Stimulated activated CD8-positive, alpha-beta memory T cell treated with anti-CD3 and anti-CD28 coated beads, Interleukin-4, amount 100 ng/mL, for 1 hour (primary cell): ENCODE measurements around the gene ATL1.
"Not testable (repeated sequence)": the region's sequence is repeated elsewhere in the genome, so short reads cannot be mapped to it uniquely, and the experiment has no call there.

Experiments
- DNase-seq, 2 donors: peaks; one replicate each; pipeline ENCODE4 v3.0.0-alpha.2; 2020; ENCODE audit warnings: low read depth in 2 of 2, low spot score in 1 of 2

The ATL1 gene

DNA sequence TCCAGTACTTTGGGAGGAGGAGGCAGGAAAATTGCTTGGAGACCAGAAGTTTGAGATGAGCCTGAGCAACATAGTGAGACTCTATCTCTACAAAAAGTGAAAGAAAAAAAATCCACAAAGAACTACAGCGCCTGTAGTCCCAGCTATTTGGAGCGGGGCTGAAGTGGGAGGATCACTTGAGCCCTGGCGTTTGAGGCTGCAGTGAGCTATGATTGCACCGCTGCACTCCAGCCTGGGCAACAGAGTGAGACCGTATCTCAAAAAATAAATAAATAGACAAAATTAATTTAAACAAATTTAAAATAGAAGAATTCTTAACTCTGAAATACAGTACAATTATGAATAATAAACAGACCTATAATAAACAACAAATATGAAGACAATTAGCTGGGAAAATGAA is 40.9 kb downstream of the ATL1 start:
- DNase-seq = no peak

DNA sequence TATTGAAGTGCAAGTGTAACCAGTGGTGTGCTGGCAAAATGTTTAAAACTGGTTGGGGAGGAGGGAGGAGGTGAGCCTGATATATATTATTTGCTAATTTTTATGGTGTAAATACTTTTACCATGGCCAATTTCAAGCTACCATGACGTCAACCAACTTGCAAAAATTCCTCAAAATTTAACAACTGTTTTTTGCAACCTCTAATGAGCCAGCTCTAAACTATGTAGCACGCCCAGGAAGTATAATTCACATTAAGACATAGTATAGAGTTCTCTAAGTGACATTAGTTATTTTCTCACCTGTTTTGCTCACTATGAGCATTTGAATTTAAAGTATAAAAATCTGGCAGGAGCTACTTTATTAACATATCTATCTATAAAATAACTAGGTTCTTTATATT is 41.4 kb downstream of the ATL1 start:
- DNase-seq = no peak

DNA sequence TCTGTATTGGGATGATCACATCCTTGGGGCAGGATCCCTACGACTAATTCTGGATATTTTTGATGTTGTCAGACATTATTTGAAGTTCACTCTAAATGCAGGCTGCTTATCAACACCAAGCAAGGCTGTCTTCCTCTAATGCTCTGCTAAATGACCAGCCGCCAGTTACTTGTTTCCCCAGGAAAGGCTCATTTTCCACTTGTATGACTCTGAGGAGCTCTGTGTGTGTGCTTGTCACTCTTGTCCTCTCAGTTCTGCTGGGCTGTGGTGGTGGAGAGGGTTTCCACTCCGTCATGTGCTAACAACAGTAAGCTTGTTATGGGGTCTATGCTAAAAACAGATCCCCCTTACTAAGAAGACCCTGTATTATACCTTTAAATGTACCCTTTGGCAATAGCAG is 42.1 kb downstream of the ATL1 start:
- no peak for DNase-seq

GRCh38 chr14:50603565-50603964 is 43.6 kb downstream of the ATL1 start:
- DNase-seq = no peak

- DNase-seq = no peak
Measured at GRCh38 chr14:50605766-50606165, 45.8 kb downstream of the ATL1 start.

DNA sequence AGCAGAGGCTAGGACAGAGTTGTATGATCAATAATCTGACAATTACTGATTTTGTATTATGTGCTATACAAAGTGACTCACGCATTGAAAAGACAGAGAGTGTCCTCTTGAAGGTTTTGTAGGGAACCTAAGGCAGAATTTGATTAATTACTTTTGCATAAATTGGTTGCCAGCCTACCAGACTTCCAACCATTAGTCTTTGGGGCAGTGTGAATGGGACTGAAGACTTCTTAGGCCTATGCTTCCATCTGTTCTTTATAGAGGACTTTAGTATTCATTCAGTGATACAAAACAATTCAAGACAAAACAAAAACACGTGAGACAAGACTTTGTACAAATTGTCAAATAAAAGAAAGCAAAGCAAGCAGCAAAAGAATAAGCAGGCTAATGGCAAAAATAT is 46.5 kb downstream of the ATL1 start:
- DNase-seq = no peak

DNA sequence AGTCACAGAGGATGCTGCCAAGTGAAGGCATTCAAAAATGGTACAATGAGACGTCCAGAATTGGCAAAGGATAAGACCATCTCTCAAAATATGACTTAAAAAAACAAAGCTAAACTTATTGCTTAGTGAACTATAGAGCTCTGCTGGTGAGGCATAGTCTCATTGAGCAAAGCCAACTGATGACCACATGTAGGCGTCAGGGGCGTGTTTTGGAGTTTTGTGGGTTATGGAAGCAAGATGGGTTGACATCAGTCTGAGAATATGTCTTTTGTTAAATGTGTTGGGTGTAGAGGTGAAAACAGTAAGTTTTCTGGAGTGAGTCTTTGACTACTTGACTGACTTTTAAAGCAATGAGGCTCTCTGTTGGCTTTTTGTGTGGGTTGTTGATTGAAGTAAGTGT is 47.2 kb downstream of the ATL1 start:
- no peak for DNase-seq

DNA sequence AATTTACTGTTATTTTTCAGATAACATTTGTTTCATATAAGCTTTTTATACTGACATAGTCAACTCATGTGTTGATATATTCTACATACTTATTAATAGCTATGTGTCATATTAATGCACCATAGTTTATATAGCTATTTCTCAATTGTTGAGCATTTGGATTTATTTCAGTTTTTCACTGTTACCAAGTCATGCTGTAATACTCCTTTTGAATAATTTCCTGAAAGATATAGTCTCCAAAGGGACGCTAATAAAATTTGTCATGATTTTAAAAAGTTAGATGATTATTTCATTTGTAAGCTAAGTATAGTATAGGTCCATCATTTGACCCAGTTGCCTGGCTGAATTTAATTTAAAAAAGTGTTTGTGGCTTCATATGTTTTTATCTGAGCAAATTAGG is 47.8 kb downstream of the ATL1 start:
- DNase-seq = no peak

- DNase-seq = no peak
Measured at GRCh38 chr14:50608302-50608851, 48.4 kb downstream of the ATL1 start.

GRCh38 chr14:50610465-50610864 is 50.5 kb downstream of the ATL1 start:
- no peak for DNase-seq

DNA sequence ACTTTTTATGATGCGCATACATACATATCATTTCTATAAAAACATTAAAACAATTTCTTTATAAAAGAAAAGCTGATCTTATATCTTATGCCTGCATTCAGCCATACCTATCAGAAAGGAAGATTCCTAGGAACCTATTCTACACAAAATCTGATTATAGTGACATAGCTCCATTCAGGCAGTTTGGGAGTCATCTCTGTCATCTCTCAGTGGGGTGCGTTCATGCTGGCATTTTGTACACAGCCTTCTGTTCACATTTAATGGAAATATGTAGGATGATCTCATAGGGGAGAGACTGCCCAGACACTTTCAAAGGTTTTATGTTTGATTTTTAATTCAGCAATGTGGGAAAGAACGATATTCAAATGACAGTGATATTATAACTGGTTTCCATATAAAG is 52.9 kb downstream of the ATL1 start:
- DNase-seq = no peak

DNA sequence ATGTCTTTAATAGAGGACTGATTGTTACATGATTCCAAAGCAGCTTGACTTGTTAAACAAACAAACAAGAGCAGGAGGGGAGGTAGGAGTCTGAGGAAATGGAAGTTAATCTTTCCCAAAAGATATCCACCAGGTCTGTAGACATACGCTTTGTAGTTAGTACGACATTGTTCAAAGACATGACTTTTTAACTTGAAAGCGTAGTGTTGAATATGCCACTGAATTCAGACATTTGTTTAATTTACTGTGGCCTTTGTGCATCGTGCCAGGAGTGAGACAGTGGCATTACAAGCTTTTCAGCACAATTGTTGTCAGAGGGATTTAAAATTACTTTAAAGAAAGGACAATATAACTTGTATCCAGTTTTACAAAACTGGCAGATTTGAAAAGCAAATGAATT is 55.1 kb downstream of the ATL1 start:
- no peak for DNase-seq

DNA sequence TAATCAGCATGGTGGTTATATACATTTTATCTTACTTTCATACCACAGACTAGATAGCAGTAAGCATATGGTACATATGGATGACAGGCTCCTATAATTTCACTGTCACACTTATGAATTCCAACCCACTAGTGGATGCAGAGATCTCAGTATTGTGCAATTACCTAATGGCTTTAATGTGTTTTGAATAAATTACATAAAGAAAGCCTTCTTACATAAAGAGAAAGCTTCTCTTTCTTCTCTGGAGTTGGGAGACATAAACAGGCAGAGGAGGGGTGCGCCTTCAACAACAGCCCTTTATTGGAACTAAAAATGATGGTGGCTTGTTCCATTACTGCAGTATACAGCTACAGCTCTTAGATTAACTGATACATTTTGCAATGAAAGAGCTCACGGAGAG is 55.6 kb downstream of the ATL1 start:
- DNase-seq = no peak

GRCh38 chr14:50616275-50616674 is 56.3 kb downstream of the ATL1 start:
- DNase-seq = no peak

DNA sequence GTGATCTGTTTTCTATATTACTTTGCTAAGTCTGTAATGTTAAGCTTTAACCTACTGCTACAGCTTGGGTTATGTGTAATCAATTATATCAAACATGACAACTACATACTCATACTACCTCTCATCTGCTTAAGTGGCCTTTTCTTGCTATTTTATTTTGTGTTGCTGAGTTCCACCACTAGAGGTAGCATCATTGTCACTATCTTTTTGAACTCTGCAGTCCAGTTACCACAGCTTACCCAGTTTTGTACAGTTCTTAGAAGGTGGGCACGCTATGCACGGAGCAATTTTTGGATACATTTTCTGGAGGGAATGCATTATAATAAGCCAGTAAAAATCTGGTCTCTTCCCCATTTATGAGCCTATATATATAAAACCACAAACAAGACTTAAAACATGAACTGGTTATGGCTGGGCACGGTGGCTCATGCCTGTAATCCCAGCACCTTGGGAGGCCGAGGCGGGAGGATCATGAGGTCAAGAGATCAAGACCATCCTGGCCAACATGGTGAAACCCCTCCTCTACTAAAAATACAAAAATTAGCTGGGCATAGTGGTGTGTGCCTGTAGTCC is 59.7 kb downstream of the ATL1 start:
- no peak for DNase-seq

- no peak for DNase-seq
Measured at GRCh38 chr14:50620341-50620740, 60.4 kb downstream of the ATL1 start.

DNA sequence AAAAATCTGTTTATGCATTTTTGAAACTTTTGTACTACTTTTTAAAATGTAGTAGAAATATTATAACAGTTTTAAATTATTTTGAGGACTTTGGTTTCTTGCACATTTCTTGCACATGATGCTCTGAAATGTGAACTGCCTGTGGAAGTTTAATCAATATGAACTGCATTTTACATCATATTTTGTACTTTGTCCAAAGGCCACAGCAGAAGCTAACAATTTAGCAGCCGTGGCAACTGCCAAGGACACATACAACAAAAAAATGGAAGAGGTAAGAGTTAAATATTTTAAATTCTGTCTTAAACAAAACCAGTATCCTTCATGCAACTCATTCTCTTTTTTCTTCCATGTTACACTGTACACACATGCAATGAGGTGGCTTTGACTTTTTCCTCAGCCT is 63.0 kb downstream of the ATL1 start:
- no peak for DNase-seq

DNA sequence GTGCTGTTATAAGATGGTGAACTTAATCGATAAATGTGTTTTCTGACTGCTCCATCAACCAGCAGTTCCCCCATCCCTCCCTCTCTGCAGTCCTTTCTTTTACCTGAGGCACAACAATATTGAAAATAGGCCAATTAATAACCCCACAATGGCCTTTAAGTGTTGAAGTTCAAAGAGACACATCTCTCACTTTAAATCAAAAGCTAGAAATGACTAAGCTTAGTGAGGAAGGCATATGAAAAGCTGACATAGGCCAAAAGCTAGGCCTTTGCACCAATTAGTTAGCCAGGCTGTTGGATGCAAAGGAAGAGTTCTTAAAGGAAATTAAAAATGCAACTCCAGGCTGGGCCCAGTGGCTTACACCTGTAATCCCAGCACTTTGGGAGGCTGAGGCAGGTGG is 64.5 kb downstream of the ATL1 start:
- DNase-seq = no peak

DNA sequence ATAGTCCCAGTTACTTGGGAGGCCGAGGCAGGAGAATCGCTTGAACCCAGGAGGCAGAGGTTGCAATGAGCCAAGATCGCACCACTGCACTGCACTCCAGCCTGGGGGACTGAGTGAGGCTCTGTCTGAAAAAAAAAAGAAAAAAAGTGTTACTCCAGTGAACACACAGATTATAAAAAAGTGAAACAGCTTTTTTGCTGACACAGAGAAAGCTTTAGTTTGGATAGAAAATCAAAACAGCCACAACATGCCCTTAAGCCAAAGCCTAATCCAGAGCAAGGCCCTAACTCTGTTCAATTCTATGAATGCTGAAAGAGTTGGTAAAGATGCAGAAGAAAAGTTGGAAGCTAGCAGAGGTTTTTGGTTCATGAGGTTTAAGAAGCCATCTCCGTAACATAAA is 65.0 kb downstream of the ATL1 start:
- not testable (repeated sequence) for DNase-seq

DNA sequence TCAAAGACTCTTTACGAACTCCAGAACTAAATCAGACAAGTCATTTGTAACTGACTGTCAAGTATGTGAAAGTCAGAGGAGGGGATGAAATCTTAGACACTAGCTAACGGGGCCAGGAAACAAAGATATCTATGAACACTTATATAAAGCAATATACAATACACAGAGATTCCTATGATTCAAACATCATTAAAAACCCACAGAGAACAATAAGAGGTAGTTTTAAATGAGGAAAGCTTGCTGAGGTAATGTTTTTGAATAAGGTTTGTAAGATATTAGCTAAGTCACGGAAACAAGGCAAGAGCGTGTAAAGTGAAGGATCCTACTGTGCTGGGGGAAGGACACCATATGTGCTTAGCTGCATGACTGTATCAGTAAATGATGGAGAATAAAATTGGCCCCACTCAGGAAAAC is 71.5 kb downstream of the ATL1 start:
- no peak for DNase-seq

GRCh38 chr14:50633954-50634353 is 74.0 kb downstream of the ATL1 start:
- DNase-seq = no peak

GRCh38 chr14:50635141-50635540 is 75.2 kb downstream of the ATL1 start:
- no peak for DNase-seq

GRCh38 chr14:50647282-50647681 is 87.3 kb downstream of the ATL1 start:
- DNase-seq = no peak

- DNase-seq = no peak
Measured at GRCh38 chr14:50647753-50648152, 87.8 kb downstream of the ATL1 start.
